Raji (cell line): Measurements from ENCODE around the gene XPOT.
A peak's percentile ranks its signal among the peaks of the same experiment; 100 is the strongest.

Experiments
- POLR2A ChIP-seq: IDR thresholded peaks from 2 replicates; pipeline ENCODE4 v1.6.1; 2011; ENCODE audit warnings: low read depth, low read length, control low read depth; ENCODE audit not compliant: insufficient read depth

The XPOT gene

GRCh38 chr12:64411427-64411826 lies 7.2 kb downstream of the XPOT start:
- no peak for TF ChIP-seq POLR2A

DNA sequence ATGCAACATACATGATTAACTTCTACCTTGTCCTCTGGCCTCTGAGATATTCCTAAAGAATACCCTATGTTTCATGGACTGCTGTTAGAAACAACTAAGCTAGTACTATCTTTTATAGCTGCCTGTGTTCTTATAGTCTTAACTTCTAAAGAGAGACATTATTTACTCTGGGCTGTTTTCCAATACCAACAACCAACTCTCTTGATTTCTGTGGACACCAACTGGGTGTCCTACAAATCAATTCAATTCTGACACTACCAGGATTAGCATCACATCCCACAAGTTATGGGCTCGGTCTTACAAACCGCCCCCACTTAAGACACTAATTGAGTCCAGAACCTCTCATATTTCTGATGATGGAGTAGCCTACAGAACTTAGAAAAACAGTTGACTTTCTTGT lies 8.3 kb downstream of the XPOT start:
- no peak for TF ChIP-seq POLR2A

DNA sequence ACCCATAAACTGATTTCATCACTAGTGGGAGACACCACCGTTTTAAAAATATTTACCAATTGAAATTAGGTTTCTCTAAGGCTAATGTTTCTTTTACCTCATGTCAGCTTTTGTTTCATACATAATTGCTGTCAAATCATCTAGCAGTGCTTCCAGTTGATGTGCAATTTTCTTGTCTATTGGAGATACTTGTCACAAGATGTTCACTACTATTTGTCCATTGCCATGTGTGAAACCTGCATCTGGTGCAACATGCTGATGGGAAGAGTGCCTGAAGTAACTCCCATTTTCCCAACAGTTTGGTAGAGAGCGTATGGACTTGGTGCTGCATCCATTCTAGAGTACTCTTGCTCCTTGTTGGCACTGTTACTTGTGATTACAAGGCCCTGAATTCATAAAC lies 9.7 kb downstream of the XPOT start:
- no peak for TF ChIP-seq POLR2A

DNA sequence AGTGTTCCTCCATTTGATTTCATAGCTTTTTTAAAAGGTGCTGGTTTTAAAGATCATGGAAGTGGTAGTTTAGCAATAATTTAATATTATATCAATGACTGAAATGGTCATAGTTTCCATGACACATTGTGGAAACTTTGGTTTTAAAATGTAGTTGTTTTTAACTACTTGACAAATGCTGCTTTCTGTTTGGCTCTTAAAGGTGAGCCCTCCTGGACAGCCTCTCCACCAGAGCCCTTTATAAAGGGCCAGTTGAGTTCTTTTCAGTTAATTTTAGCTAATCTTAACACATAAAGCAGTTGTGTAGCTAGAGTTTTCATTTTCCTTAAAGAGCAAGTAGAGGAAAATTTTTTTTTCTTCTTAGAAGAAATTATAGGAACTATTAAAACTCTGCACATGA lies 14.0 kb downstream of the XPOT start:
- TF ChIP-seq POLR2A: no peak

- TF ChIP-seq POLR2A: no peak
These were observed 15.5 kb downstream of the XPOT start for GRCh38 chr12:64419696-64420095.

- TF ChIP-seq POLR2A: no peak
These were observed 23.8 kb downstream of the XPOT start for GRCh38 chr12:64427988-64428387.

- no peak for TF ChIP-seq POLR2A
These were observed 24.8 kb downstream of the XPOT start for GRCh38 chr12:64428956-64429355.

DNA sequence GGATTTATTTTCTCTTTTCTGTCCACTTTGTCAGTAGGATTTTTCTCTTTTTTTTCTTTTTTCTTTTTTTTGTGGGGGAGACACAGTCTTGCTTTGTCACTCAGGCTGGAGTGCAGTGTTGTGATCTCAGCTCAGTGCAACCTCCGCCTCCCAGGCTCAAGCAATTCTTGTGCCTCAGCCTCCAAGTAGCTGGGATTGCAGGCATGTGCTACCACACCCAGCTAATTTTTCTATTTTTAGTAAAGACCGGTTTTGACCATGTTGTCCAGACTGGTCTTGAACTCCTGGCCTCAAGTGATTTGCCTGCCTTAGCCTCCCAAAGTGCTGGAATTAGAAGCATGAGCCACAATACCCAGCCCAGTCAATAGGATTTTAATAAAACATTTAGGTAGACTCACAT lies 26.7 kb downstream of the XPOT start:
- TF ChIP-seq POLR2A: no peak

GRCh38 chr12:64431791-64432190 lies 27.6 kb downstream of the XPOT start:
- no peak for TF ChIP-seq POLR2A

- no peak for TF ChIP-seq POLR2A
These were observed 29.7 kb downstream of the XPOT start for GRCh38 chr12:64433915-64434314.

- TF ChIP-seq POLR2A: no peak
These were observed 35.9 kb downstream of the XPOT start for GRCh38 chr12:64440100-64440499.

- TF ChIP-seq POLR2A: no peak
These were observed 41.3 kb downstream of the XPOT start for GRCh38 chr12:64445490-64445889.

GRCh38 chr12:64446295-64446694 lies 42.1 kb downstream of the XPOT start:
- no peak for TF ChIP-seq POLR2A

DNA sequence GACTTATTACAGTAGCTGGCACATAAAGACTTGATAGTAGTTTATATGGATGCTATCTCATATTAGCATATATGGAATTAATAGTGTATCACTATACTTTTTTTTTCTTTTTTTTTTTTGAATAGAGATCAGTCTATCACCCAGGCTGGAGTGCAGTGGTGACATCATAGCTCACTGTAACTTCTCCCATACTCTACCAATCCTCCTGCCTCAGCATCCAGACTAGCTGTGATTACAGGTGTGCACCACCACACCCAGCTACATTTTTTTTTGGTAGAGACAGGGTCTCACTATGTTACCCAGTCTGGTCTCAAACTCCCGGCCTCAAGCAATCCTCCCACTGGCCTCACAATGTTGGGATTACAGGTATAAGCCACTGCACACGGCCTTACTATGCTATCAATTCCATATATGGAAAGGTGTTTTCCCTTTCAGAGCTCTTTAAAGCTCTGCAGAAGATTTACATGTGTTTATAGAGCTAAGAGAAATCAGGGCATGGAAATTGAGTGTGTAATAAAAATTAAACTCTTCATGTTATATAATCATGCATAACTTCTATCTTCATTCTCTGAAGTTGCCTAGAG lies 46.0 kb downstream of the XPOT start:
- no peak for TF ChIP-seq POLR2A

DNA sequence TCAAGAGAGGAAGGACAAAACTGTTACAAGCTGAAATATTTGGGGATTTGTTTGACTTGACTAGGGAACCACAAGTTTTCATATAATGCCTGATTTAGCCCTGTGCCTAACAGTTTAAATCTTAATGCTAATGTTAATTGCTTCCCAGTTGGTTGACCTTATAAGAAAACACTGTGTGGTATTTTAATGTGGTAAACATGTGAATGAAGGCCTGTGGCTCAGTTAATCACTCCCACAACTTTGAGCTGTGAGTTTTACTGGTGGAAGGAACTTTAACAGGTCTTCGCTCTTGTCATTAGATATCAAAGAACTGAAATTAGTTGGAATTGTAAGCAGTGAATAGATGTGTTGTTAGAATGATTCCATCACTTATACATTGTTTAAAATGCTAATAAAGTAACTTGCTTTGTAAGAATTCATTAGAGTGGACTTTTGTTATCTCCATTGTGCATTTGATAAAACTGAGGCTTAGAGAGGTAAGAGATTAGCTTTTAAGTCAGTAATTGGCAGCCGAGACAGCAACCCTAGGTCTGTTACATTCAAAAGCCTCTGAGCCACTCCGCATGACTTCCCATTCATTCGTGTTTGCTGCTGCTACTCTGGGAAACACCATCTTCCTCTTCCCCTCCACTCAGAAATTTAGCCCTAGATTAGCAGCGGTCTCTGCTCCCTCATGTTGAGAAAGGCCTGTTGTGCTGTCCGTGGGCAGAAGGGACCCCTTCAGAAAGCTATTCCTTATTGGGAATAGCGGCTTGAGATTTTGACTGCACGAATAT lies 46.7 kb downstream of the XPOT start:
- no peak for TF ChIP-seq POLR2A

DNA sequence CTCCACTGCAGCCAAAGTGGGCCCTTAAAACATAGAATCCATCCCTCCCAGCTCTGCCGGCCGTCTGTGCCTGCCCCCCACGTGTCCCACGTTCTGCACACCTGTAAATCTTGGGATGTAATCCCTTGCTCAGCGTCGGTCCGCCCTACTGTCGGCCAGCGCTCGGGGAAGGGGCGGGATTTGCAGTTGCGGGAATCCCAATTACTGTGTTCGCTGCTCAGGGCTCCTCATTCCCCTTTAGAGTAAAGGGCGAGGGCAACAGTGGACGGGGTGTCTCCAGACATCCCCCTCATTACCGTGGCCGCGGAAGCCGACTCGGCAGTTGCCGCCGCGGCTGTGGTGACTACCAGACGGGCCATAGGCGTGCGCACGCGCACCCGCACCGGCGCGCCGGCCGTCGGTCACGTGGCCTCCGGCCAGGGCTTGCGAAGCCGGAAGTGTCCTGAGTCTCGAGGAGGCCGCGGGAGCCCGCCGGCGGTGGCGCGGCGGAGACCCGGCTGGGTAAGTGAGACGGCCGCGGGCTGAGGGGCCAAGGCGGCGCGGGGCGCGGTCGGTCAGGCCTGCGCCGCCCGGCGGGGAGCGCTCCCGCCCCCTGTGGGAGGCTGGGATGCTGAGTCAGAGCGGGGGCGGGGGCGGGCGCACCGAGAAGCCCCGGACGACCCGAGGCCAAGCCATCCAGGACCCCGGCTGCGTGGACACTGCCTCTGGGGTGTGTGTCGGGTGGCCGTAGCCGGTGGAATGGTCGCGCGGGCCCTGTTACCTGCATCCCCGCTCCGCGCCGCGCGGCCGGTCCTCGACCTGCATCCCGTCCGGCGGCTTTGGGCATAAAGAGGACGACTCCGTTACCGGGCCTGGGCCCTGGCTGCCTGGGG lies 47.7 kb downstream of the XPOT start, which contains the start of gene TBK1:
Gene TBK1, plus strand, starts transcription at position 434 of the 872 bp plus-strand sequence. CDS start 3,751 bp downstream, outside the sequence.
- TF ChIP-seq POLR2A: peak; percentile 96

GRCh38 chr12:64452559-64453329 lies 48.6 kb downstream of the XPOT start:
- TF ChIP-seq POLR2A: no peak
